ENCODE measurements around the gene SEMA3G. TPM values are rescaled to one million over a fixed set of nuclear protein-coding genes. Genes with fewer than 3 reads are reported as not detected.

SEMA3G gene
- total RNA-seq, 2 experiments from 2014 or later = 0.34 to 0.69 TPM

- Mint-ChIP-seq H3K4me3 (no peak overlapping the region), H3K36me3 (ENCODE audit: low read depth) (no peaks in the 10 kb centered on the region), H3K4me1 (ENCODE audit: low read depth) (peaks cover 3% of the 10 kb centered on the region), H3K27me3 (no peaks in the 10 kb centered on the region), H3K9me3 (no peaks in the 10 kb centered on the region), H3K27ac (no peak overlapping the region)
- H3K36me3 ChIP-seq (ENCODE audit: insufficient read depth, low read length) = no peaks in the 10 kb centered on the region
- H3K27ac ChIP-seq (ENCODE audit: low read depth in 1 of 2, low read length in 2 of 2) = no peak overlapping the region
- DNase-seq = no peak
- H3K4me1 ChIP-seq (ENCODE audit: insufficient read depth, low read length) = peaks cover 14% of the 10 kb centered on the region
- CTCF ChIA-PET = no interaction called here
- no peaks in the 10 kb centered on the region for H3K9me3 ChIP-seq (ENCODE audit: control insufficient read depth in 1 of 2, insufficient read depth in 1 of 2, low read length in 2 of 2)
- no peaks in the 10 kb centered on the region for H3K27me3 ChIP-seq (ENCODE audit: control insufficient read depth in 1 of 2, insufficient read depth in 2 of 2, low read length in 2 of 2)
- H3K4me3 ChIP-seq (ENCODE audit: low read length) = no peak overlapping the region
- TF ChIP-seq CTCF (IDR thresholded peaks at IDR 0.05) = no peak
- ATAC-seq (ENCODE audit: poor library complexity) = no peak
- intact Hi-C loops (cut with DNase I, micrococcal nuclease) = loop anchor here in 1 of 2 experiments (10.0 kb wide), 1 partner anchor 155 kb away; the partner anchor contains the start of gene GLYCTK
- POLR2A ChIA-PET = no interaction called here
These were observed 4.7 kb downstream of the SEMA3G start for GRCh38 chr3:52440249-52440551.

GRCh38 chr3:52439426-52440248 is 5.3 kb downstream of the SEMA3G start:
- Mint-ChIP-seq H3K27me3 (no peaks in the 10 kb centered on the region), H3K9me3 (no peaks in the 10 kb centered on the region), H3K27ac (no peak overlapping the region), H3K4me1 (ENCODE audit: low read depth) (no peaks in the 10 kb centered on the region), H3K36me3 (ENCODE audit: low read depth) (no peaks in the 10 kb centered on the region), H3K4me3 (no peak overlapping the region)
- Histone ChIP-seq H3K27ac (ENCODE audit: low read depth in 1 of 2, low read length in 2 of 2) (no peak overlapping the region), H3K4me3 (ENCODE audit: low read length) (no peak overlapping the region), H3K36me3 (ENCODE audit: insufficient read depth, low read length) (no peaks in the 10 kb centered on the region), H3K27me3 (ENCODE audit: control insufficient read depth in 1 of 2, insufficient read depth in 2 of 2, low read length in 2 of 2) (no peaks in the 10 kb centered on the region), H3K9me3 (ENCODE audit: control insufficient read depth in 1 of 2, insufficient read depth in 1 of 2, low read length in 2 of 2) (no peaks in the 10 kb centered on the region), H3K4me1 (ENCODE audit: insufficient read depth, low read length) (peaks cover 11% of the 10 kb centered on the region)
- TF ChIP-seq CTCF (IDR thresholded peaks at IDR 0.05) = no peak
- no peak for ATAC-seq (ENCODE audit: poor library complexity)
- ChIA-PET POLR2A (no interaction called here), CTCF (no interaction called here)
- no peak for DNase-seq
- intact Hi-C loops (cut with DNase I, micrococcal nuclease) = loop anchor here in 1 of 2 experiments (10.0 kb wide), 1 partner anchor 155 kb away; the partner anchor contains the start of gene GLYCTK

- Mint-ChIP-seq H3K27ac (no peak overlapping the region), H3K9me3 (no peaks in the 10 kb centered on the region), H3K4me3 (no peak overlapping the region), H3K4me1 (ENCODE audit: low read depth) (no peaks in the 10 kb centered on the region), H3K36me3 (ENCODE audit: low read depth) (no peaks in the 10 kb centered on the region), H3K27me3 (no peaks in the 10 kb centered on the region)
- no peak overlapping the region for H3K27ac ChIP-seq (ENCODE audit: low read depth in 1 of 2, low read length in 2 of 2)
- H3K4me1 ChIP-seq (ENCODE audit: insufficient read depth, low read length) = peaks cover 7% of the 10 kb centered on the region
- ATAC-seq (ENCODE audit: poor library complexity) (no peak), DNase-seq (no peak)
- intact Hi-C loops (cut with DNase I, micrococcal nuclease) = no loop called here
- TF ChIP-seq CTCF (IDR thresholded peaks at IDR 0.05) = no peak
- no peaks in the 10 kb centered on the region for H3K36me3 ChIP-seq (ENCODE audit: insufficient read depth, low read length)
- H3K27me3 ChIP-seq (ENCODE audit: control insufficient read depth in 1 of 2, insufficient read depth in 2 of 2, low read length in 2 of 2) = no peaks in the 10 kb centered on the region
- H3K9me3 ChIP-seq (ENCODE audit: control insufficient read depth in 1 of 2, insufficient read depth in 1 of 2, low read length in 2 of 2) = no peaks in the 10 kb centered on the region
- ChIA-PET CTCF (no interaction called here), POLR2A (no interaction called here)
- H3K4me3 ChIP-seq (ENCODE audit: low read length) = no peak overlapping the region
These were observed 6.1 kb downstream of the SEMA3G start for GRCh38 chr3:52438579-52439425.

Data from CD4-positive, alpha-beta T cell (primary cell).